ENCODE data around the gene CTXND1.
A peak's percentile ranks its signal among the peaks of the same experiment; 100 is the strongest.

CTXND1 gene

DNA sequence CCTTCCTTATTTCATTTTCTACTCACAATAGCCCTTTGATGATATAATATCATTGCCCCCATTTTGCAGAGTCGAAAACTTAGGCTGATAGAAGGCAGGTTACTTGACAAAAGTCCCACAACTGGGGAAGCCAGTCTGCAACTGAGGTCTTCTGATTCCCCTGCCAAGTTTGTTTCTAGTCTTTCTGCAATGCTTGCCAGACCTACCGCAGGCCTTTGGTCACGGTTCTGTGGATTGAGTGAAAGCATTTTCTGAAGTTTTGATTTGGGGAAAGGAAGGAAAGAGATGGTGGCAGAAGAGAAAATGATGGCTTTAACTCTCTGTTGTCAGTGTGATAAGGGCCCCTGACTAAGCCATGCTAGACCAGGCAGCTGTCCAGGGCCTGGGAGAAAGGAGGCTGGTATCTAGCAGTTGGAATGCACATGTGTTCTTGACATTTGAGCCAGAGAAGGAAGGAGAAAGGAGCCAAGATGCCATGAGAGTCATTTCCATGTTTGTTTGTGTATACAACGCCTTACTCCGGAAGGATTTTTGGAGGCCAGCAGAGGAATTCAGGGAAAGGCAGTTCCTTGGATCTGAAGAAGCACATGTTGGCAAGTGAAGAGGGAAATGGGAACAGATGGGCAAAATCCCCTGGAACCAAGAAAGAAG lies 69.3 kb downstream of the CTXND1 start:
- DNase-seq (ENCODE audit: low read depth) = no peak

DNA sequence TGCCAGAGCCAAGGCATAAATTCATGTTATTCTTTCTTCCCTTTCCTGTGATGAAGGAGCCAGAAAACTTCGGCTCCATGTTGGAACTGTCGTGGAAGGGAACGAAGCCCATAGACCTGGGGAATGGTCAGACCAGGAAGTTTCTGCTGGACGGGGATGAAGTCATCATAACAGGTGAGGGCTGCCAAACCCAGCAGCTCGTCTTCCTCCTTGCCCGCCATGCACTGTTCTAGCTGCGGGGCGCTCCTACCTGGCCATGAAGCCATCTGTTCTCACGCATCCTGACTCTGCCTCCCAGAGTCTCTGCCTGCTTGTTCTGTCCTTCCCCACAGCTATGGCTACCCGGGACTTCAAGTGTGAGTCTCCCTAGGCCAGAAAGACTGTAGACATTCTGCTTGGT lies 71.0 kb downstream of the CTXND1 start:
- DNase-seq (ENCODE audit: low read depth) = no peak

GRCh38 chr15:80180468-80180867 lies 71.5 kb downstream of the CTXND1 start:
- DNase-seq (ENCODE audit: low read depth) = no peak

- DNase-seq (ENCODE audit: low read depth) = no peak
These were observed 72.1 kb downstream of the CTXND1 start for GRCh38 chr15:80179935-80180334.

GRCh38 chr15:80179025-80179759 lies 72.8 kb downstream of the CTXND1 start:
- DNase-seq (ENCODE audit: low read depth) = peak; percentile 73

DNA sequence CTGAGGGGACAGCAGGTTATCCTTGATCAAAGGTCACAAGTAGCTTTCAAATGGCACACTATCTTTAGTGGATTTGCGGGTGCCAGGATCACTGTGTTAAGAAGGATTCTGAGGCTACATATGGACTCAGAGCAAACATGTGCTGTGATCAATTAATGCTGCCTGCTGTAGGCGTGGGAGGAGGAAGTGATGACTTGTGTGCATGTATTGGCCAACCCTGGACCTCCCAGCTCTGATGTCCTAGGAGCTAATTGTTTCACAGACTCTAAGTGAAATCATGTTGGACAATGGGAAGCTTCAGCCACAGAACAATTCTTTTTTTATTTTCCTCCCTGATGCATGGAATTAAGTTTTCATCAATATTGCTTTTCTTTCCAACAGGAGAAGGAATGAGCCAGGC lies 74.9 kb downstream of the CTXND1 start:
- no peak for DNase-seq (ENCODE audit: low read depth)

- no peak for DNase-seq (ENCODE audit: low read depth)
These were observed 75.6 kb downstream of the CTXND1 start for GRCh38 chr15:80176443-80176842.

DNA sequence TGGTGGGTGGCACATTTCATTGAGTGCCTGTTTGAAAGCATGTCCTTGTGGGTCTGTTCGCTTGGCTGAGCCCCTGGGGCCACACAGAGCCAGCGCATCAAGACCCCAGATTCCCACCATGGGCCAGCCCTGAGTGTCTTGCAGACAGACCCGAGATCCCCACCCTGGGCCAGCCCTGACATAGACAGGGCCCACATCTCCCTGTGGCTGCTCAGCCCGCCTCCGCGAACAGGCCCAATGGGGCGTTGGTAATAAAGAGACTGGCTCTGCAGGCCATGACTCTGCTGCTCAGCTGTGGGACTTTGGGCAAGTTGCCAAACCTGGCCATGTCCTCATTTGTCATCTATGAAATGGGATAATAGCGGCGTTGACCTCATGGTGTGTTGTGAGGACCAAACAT lies 76.6 kb downstream of the CTXND1 start:
- no peak for DNase-seq (ENCODE audit: low read depth)

DNA sequence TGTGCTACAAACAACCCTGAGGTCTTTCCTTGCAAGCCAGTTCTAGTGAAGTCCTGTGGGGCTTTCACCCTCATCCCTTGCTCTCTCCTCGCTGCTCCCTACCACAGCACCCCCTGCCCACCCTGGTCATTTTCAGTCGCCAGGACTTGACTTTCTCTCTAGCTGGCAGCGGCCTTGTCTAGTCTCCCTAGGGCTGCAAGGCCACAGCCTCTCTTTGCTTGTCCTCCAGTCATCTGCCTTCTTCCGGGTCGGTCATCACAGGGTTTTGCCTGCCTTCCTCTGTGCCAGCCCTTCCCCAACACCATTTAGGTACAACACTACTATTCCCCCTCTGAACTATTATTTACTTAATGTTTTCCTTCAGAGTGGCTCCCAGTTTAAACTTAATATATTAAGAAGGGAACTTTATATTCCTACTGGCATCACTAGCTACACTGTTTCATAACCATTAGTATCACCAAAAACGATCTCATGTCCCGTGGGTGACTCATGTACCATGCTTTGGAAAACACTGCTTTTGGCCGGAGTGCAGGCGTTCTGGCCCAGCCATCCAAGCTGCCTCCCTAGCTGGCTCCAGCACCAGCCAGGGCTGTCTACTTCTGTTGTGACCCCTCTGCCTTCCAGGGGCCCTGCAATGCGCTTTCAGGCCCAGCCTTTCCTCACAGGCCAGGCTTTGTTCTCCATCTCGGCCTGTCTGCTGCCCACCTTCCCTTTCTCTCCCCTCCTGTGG lies 77.8 kb downstream of the CTXND1 start:
- DNase-seq (ENCODE audit: low read depth) = no peak

DNA sequence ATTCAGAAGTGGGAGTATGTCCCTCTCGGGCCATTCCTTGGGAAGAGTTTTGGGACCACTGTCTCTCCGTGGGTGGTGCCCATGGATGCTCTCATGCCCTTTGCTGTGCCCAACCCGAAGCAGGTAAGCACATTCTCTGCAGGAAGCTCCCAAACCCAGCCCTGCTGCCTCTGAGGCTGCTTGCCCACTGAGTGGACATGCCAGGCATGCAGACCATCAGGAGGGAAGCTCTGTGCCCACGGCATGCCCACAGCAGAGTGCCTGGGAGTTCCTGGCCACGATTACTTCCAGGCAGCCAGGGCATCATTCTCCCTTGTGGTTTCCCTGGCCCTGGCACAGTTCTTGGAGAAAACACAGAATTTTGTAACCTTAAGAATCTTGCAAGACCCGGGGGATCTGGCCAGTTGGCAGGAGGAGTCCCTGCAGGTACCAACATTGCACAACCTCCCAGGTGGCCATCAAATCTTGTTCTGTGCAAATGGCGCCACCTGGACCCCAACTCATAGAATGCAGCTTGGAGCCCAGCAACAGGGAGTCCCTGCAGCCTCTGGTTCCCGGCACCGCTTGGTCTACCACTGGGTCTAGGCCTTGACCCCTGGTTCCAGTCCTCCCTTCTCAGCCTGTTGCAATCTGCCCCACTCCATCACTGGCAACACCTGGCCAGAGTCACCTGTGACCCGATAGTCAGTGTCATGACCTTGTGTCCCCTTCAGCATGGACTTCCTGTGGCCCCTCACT lies 78.8 kb downstream of the CTXND1 start:
- DNase-seq (ENCODE audit: low read depth) = no peak

GRCh38 chr15:80172401-80172800 lies 79.6 kb downstream of the CTXND1 start:
- DNase-seq (ENCODE audit: low read depth) = no peak

GRCh38 chr15:80171787-80172186 lies 80.2 kb downstream of the CTXND1 start:
- DNase-seq (ENCODE audit: low read depth) = no peak

DNA sequence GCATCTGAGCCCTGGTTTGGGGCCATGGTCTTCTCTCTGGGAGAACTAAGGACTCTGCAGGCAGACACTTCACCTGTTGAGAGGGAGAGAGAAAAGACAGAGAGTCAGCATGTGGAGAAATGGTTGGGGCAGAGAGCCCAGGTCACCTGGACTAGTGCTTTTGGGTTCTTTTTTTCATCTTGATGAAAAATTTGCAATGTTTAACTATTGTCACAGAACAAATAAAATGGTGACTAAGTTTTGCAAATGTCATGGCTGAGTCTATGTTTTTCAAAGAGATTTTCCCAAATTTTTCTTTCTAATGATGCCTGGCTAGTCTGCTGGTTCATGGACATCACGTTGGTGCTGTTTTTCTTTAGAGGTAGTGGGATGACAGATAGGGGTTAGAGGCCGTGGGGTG lies 81.4 kb downstream of the CTXND1 start:
- DNase-seq (ENCODE audit: low read depth) = no peak

DNA sequence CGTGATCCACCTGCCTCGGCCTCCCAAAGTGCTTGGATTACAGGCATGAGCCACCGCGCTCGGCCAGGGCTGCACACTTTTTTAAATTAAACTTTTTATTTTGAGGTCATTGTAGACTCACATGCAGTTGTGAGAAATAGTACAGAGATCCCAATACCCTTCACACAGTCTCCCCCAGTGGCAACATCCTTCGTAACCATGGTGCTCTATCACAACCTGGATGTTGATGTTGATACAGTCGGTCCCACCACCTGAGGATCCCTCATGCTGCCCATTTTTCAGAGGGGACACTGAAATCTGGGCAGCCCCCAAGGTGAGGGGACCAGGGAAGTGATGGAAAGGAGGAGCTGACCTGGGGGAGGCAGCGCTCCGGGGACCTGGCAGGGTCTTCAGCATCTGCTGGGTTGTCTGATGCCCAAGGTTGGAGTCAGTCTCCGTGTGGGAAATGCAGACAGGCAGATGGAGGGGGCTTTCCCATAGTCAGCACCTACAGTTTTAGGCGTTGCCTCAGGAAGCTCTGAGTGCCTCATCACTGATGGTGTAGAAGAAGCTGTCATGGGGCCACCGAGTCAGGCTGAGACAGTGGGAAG lies 82.2 kb downstream of the CTXND1 start:
- DNase-seq (ENCODE audit: low read depth) = no peak

- no peak for DNase-seq (ENCODE audit: low read depth)
These were observed 83.6 kb downstream of the CTXND1 start for GRCh38 chr15:80168421-80168820.

GRCh38 chr15:80167936-80168335 lies 84.1 kb downstream of the CTXND1 start:
- no peak for DNase-seq (ENCODE audit: low read depth)

GRCh38 chr15:80163897-80164296 lies 88.1 kb downstream of the CTXND1 start:
- no peak for DNase-seq (ENCODE audit: low read depth)

GRCh38 chr15:80163217-80163616 lies 88.8 kb downstream of the CTXND1 start:
- DNase-seq (ENCODE audit: low read depth) = no peak

- DNase-seq (ENCODE audit: low read depth) = no peak
These were observed 89.9 kb downstream of the CTXND1 start for GRCh38 chr15:80162059-80162554.

- no peak for DNase-seq (ENCODE audit: low read depth)
These were observed 90.5 kb downstream of the CTXND1 start for GRCh38 chr15:80161468-80162016.

DNA sequence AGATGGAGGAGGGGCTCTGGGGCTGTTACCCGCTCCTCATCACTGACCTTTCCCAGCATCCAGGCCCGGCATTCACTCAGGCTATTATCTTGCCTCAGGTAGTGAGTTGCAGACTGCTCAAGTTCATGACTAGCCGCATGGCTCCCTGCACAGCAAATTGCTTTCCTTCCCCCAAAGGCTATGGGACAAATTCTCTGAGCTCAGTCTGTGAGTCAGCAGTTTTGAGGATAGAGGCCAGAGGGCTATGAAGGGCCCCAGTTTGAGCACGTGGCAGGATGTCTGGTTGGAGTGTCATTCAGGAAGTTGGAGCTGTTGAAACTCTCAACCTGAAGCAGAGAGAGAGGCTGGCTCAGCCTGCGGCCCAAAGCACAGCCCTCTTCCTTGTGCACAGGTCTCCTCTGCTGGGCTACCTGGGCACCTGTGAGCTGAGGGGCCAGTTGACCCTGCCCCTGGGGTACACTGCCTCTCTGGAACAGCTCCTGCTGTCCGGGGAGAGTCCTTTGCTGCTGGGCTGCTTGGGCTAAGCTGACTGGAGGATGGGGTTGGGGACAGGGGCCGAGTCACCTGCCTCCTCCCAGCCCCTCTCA lies 91.3 kb downstream of the CTXND1 start:
- DNase-seq (ENCODE audit: low read depth) = peak; percentile 90

Measured in HS-5 (cell line).